HepG2 (cell line): Measurements from ENCODE around the gene TAF7. TPM values are rescaled to one million over a fixed set of nuclear protein-coding genes. Genes with fewer than 3 reads are reported as not detected.

Experiments
- ASH2L ChIP-seq: fragments of 300-600, 200-600 bp; sonication (generic); IDR thresholded peaks from 2 replicates; pipeline ENCODE4 v1.7.0; 2017; ENCODE audit warnings: low read depth, mild to moderate bottlenecking, moderate library complexity, mixed read lengths, low read length; ENCODE audit not compliant: insufficient read length
- CBX2 ChIP-seq, 2 experiments: fragments of 200-600 bp in 1 of 2; sonication (generic); formaldehyde crosslinking in 1 of 2; IDR thresholded peaks; 2 replicates each; pipeline versions ENCODE4 v1.7.0 to v1.8.1; 2018 to 2022; ENCODE audit warnings: low read depth in 2 of 2, low read length in 1 of 2, mild to moderate bottlenecking in 1 of 2, missing genetic modification reagents in 1 of 2
- CC2D1A ChIP-seq: sonication (generic); formaldehyde crosslinking; IDR thresholded peaks from 2 replicates; pipeline ENCODE4 v1.8.1; 2023; ENCODE audit warnings: mild to moderate bottlenecking, missing genetic modification reagents
- HNF4A ChIP-seq: sonication (generic); formaldehyde crosslinking; IDR thresholded peaks from 2 replicates; pipeline ENCODE4 v1.4.0; 2020; ENCODE audit warnings: missing genetic modification reagents
- JUNB ChIP-seq: sonication (generic); formaldehyde crosslinking; IDR thresholded peaks from 2 replicates; pipeline ENCODE4 v1.8.0; 2022; ENCODE audit warnings: missing genetic modification reagents, mild to moderate bottlenecking, borderline replicate concordance
- KAT8 ChIP-seq: IDR thresholded peaks from 2 replicates; pipeline ENCODE4 v1.6.1; 2016; ENCODE audit warnings: missing genetic modification reagents, missing compliant biosample characterization
- ONECUT2 ChIP-seq: sonication (generic); formaldehyde crosslinking; IDR thresholded peaks from 2 replicates; pipeline ENCODE4 v1.4.0; 2020; ENCODE audit warnings: missing genetic modification reagents
- RXRB ChIP-seq: IDR thresholded peaks from 2 replicates; pipeline ENCODE4 v1.6.1; 2016; ENCODE audit warnings: borderline replicate concordance, missing genetic modification reagents, missing compliant biosample characterization
- SATB2 ChIP-seq: sonication (generic); formaldehyde crosslinking; IDR thresholded peaks from 2 replicates; pipeline ENCODE4 v1.5.0; 2020; ENCODE audit warnings: missing genetic modification reagents
- SKI ChIP-seq: fragments of 450-650 bp; IDR thresholded peaks from one replicate; pipeline ENCODE4 v1.6.1; 2018; ENCODE audit warnings: mild to moderate bottlenecking; ENCODE audit not compliant: partially characterized antibody
- TOE1 ChIP-seq: sonication (generic); formaldehyde crosslinking; IDR thresholded peaks from 2 replicates; pipeline ENCODE4 v1.4.0; 2020; ENCODE audit warnings: mild to moderate bottlenecking, missing genetic modification reagents
- ZNF121 ChIP-seq: sonication (generic); formaldehyde crosslinking; IDR thresholded peaks from 2 replicates; pipeline ENCODE4 v1.5.0; 2020; ENCODE audit warnings: mild to moderate bottlenecking, missing genetic modification reagents
- ZNF234 ChIP-seq: sonication (generic); formaldehyde crosslinking; conservative IDR thresholded peaks from 2 replicates; pipeline ENCODE4 v1.5.1; 2020; ENCODE audit warnings: mild to moderate bottlenecking, missing genetic modification reagents
- ZNF615 ChIP-seq: sonication (generic); formaldehyde crosslinking; IDR thresholded peaks from 2 replicates; pipeline ENCODE4 v1.5.0; 2020; ENCODE audit warnings: mild to moderate bottlenecking, missing genetic modification reagents, borderline replicate concordance
- ZNF670 ChIP-seq: sonication (generic); formaldehyde crosslinking; IDR thresholded peaks from 2 replicates; pipeline ENCODE4 v1.8.0; 2022; ENCODE audit warnings: mild to moderate bottlenecking, missing genetic modification reagents, borderline replicate concordance
- ZNF7 ChIP-seq: IDR thresholded peaks from 2 replicates; pipeline ENCODE4 v1.6.1; 2016; ENCODE audit warnings: missing biosample characterization, missing genetic modification reagents
- ZNF790 ChIP-seq: sonication (generic); formaldehyde crosslinking; IDR thresholded peaks from 2 replicates; pipeline ENCODE4 v1.8.0; 2022; ENCODE audit warnings: missing genetic modification reagents, mild to moderate bottlenecking, borderline replicate concordance
- ZSCAN12 ChIP-seq: sonication (generic); formaldehyde crosslinking; IDR thresholded peaks from 2 replicates; pipeline ENCODE4 v1.9.0; 2021; ENCODE audit warnings: mild to moderate bottlenecking, missing genetic modification reagents
- polyA plus RNA-seq, 8 experiments: library from polyadenylated mRNA; depleted of rRNA in 3 of 8; stranded (reverse) in 7 of 8; unstranded in 1 of 8; fragments of >200 nt; fragmentation: Illumina TruSeq in 4 of 8; extraction: Trizol in 4 of 8; gene quantifications; 2 replicates each; pipeline versions ENCODE4 v1.2.1 to v1.2.3, GENCODE V29; 2011 to 2016; ENCODE audit warnings: low read depth in 4 of 8, missing spikeins in 1 of 8, mixed read lengths in 1 of 8; ENCODE audit not compliant: insufficient read depth in 1 of 8
- total RNA-seq, 5 experiments: library from RNA; depleted of rRNA; stranded (reverse); fragments of >200 nt; fragmentation: Illumina TruSeq; extraction: Trizol; gene quantifications; 2 replicates each; pipeline ENCODE4 v1.2.3, GENCODE V29; 2016; ENCODE audit warnings: low read depth in 1 of 5
- TF ChIP-seq, protein P1 (sequence below): sonication (generic); formaldehyde crosslinking; IDR thresholded peaks from 2 replicates; pipeline ENCODE4 v1.4.0; 2020; ENCODE audit warnings: low read depth, mild to moderate bottlenecking, missing genetic modification reagents
- TF ChIP-seq, protein P2 (sequence below): sonication (generic); formaldehyde crosslinking; IDR thresholded peaks from 2 replicates; pipeline ENCODE4 v1.8.1; 2022; ENCODE audit warnings: low read depth, mild to moderate bottlenecking, missing genetic modification reagents
- TF ChIP-seq, protein P3 (sequence below): sonication (generic); formaldehyde crosslinking; IDR thresholded peaks from 2 replicates; pipeline ENCODE4 v1.4.0; 2020; ENCODE audit warnings: mild to moderate bottlenecking, missing genetic modification reagents
- TF ChIP-seq, protein P4 (sequence below): sonication (generic); formaldehyde crosslinking; IDR thresholded peaks from 2 replicates; pipeline ENCODE4 v1.5.1; 2020; ENCODE audit warnings: mild to moderate bottlenecking, missing genetic modification reagents, moderate library complexity

TAF7 gene
- total and polyA plus RNA-seq, 2 of the 13 experiments (the other 11 are each of a cell fraction or from before 2014, with no cell fraction given), result 41.6 to 61.5 TPM

DNA sequence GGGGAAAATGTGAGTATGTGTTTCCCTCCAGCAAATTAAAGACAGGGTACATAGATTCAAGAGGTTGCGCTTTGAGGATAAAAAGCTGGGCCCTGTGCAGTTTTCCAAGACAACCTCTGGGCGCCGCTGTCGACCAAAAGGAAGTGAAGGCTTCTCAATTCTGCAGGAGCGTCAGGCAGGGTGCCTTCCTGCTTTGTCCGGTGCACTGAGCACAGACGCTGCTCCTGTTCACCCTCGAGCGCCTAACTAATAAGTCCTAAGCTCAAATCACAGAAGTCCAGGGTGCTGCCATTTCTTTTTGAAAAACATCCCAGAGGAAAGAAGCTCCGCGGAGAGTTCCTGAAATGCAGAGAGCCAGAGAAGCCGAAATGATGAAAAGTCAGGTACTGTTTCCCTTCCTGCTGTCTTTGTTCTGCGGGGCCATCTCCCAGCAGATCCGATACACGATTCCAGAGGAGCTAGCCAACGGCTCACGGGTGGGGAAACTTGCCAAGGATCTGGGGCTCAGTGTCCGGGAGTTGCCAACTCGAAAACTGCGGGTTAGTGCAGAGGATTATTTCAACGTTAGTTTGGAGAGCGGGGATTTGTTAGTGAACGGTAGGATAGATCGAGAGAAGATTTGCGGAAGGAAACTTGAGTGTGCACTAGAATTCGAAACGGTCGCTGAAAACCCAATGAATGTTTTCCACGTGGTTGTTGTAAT is 29.5 kb upstream of the TAF7 start, which contains the start of gene PCDHGB1 (continued):
- peak; percentile 78 for TF ChIP-seq ZNF7
- TF ChIP-seq ZNF121 (CRISPR knock-in tag), result no peak
- TF ChIP-seq ASH2L, result no peak
- TF ChIP-seq, protein P1, sequence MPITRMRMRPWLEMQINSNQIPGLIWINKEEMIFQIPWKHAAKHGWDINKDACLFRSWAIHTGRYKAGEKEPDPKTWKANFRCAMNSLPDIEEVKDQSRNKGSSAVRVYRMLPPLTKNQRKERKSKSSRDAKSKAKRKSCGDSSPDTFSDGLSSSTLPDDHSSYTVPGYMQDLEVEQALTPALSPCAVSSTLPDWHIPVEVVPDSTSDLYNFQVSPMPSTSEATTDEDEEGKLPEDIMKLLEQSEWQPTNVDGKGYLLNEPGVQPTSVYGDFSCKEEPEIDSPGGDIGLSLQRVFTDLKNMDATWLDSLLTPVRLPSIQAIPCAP (CRISPR knock-in tag), result no peak
- TF ChIP-seq CC2D1A (CRISPR knock-in tag), result no peak
- TF ChIP-seq SATB2 (CRISPR knock-in tag), result no peak
- TF ChIP-seq JUNB (CRISPR knock-in tag), result no peak
- TF ChIP-seq CBX2 (IDR thresholded peaks at IDR 0.05; ENCODE audit: low read depth, low read length), result no peak
- TF ChIP-seq CBX2 (CRISPR knock-in tag; IDR thresholded peaks at IDR 0.05; ENCODE audit: low read depth), result no peak
- TF ChIP-seq ZNF790 (CRISPR knock-in tag), result no peak
- TF ChIP-seq KAT8 (CRISPR knock-in tag), result peak; percentile 64; the same call in 1 of the 2 replicates
- no peak for TF ChIP-seq HNF4A (CRISPR knock-in tag)
- TF ChIP-seq, protein P2, sequence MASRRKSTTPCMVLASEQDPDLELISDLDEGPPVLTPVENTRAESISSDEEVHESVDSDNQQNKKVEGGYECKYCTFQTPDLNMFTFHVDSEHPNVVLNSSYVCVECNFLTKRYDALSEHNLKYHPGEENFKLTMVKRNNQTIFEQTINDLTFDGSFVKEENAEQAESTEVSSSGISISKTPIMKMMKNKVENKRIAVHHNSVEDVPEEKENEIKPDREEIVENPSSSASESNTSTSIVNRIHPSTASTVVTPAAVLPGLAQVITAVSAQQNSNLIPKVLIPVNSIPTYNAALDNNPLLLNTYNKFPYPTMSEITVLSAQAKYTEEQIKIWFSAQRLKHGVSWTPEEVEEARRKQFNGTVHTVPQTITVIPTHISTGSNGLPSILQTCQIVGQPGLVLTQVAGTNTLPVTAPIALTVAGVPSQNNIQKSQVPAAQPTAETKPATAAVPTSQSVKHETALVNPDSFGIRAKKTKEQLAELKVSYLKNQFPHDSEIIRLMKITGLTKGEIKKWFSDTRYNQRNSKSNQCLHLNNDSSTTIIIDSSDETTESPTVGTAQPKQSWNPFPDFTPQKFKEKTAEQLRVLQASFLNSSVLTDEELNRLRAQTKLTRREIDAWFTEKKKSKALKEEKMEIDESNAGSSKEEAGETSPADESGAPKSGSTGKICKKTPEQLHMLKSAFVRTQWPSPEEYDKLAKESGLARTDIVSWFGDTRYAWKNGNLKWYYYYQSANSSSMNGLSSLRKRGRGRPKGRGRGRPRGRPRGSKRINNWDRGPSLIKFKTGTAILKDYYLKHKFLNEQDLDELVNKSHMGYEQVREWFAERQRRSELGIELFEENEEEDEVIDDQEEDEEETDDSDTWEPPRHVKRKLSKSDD, result no peak
- no peak for TF ChIP-seq ZSCAN12
- no peak for TF ChIP-seq ZNF670
- no peak for TF ChIP-seq ONECUT2 (CRISPR knock-in tag)
- TF ChIP-seq, protein P3, sequence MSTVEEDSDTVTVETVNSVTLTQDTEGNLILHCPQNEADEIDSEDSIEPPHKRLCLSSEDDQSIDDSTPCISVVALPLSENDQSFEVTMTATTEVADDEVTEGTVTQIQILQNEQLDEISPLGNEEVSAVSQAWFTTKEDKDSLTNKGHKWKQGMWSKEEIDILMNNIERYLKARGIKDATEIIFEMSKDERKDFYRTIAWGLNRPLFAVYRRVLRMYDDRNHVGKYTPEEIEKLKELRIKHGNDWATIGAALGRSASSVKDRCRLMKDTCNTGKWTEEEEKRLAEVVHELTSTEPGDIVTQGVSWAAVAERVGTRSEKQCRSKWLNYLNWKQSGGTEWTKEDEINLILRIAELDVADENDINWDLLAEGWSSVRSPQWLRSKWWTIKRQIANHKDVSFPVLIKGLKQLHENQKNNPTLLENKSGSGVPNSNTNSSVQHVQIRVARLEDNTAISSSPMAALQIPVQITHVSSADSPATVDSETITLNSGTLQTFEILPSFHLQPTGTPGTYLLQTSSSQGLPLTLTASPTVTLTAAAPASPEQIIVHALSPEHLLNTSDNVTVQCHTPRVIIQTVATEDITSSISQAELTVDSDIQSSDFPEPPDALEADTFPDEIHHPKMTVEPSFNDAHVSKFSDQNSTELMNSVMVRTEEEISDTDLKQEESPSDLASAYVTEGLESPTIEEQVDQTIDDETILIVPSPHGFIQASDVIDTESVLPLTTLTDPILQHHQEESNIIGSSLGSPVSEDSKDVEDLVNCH (CRISPR knock-in tag), result no peak
- TF ChIP-seq ZNF234 (CRISPR knock-in tag), result no peak
- TF ChIP-seq TOE1 (CRISPR knock-in tag), result no peak
- TF ChIP-seq RXRB (CRISPR knock-in tag), result no peak
- TF ChIP-seq ZNF615 (CRISPR knock-in tag), result no peak
- no peak for TF ChIP-seq SKI
- TF ChIP-seq, protein P4, sequence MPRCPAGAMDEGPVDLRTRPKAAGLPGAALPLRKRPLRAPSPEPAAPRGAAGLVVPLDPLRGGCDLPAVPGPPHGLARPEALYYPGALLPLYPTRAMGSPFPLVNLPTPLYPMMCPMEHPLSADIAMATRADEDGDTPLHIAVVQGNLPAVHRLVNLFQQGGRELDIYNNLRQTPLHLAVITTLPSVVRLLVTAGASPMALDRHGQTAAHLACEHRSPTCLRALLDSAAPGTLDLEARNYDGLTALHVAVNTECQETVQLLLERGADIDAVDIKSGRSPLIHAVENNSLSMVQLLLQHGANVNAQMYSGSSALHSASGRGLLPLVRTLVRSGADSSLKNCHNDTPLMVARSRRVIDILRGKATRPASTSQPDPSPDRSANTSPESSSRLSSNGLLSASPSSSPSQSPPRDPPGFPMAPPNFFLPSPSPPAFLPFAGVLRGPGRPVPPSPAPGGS (CRISPR knock-in tag), result no peak
